Adrenal gland (tissue), 12 donors: ENCODE data around the gene PIP5KL1. TPM values are rescaled to one million over a fixed set of nuclear protein-coding genes. Genes with fewer than 3 reads are reported as not detected.

Experiments
- DNase-seq, 7 donors: peaks; one replicate each; pipeline ENCODE4 v3.0.0-alpha.2; 2019 to 2020
- H3K27ac ChIP-seq, 5 donors: fragments of 200-600 bp; sonication (generic) in 4 of 5; 1 replicate in 3 of 5; 2 replicates in 2 of 5; pipeline versions ENCODE4 v1.5.1 to v1.8.0; 2016 to 2020; ENCODE audit warnings: mild to moderate bottlenecking in 1 of 5
- H3K27me3 ChIP-seq: fragments of 200-600 bp; 2 replicates; pipeline ENCODE4 v1.8.0; 2021
- H3K36me3 ChIP-seq, 2 donors: fragments of 200-600 bp; replicated peaks in 1 of 2; 1 replicate in 1 of 2; 2 replicates in 1 of 2; pipeline versions ENCODE4 v1.5.1 to v1.8.0; 2018 to 2022
- H3K4me1 ChIP-seq, 2 donors: fragments of 200-600 bp; replicated peaks in 1 of 2; 1 replicate in 1 of 2; 2 replicates in 1 of 2; pipeline versions ENCODE4 v1.5.1 to v1.8.0; 2018 to 2021
- H3K4me3 ChIP-seq, 4 donors: fragments of 200-600 bp; sonication (generic) in 3 of 4; one replicate each; pipeline ENCODE4 v1.5.1; 2016 to 2018
- H3K9me3 ChIP-seq, 3 donors: fragments of 200-600 bp; sonication (generic) in 1 of 3; replicated peaks in 1 of 3; 1 replicate in 2 of 3; 2 replicates in 1 of 3; pipeline versions ENCODE4 v1.5.1 to v1.8.0; 2016 to 2021
- CTCF ChIP-seq, 6 experiments: fragments of 450-650 bp in 4 of 6; fragments of 200-600 bp in 2 of 6; sonication (generic) in 1 of 6; IDR thresholded peaks; 1 replicate in 5 of 6; 2 replicates in 1 of 6; pipeline versions ENCODE4 v1.5.1 to v1.8.0; 2016 to 2021; ENCODE audit warnings: antibody characterized with exemption in 6 of 6, mild to moderate bottlenecking in 2 of 6, moderate library complexity in 1 of 6
- POLR2A ChIP-seq, 2 donors: fragments of 450-650 bp; IDR thresholded peaks; one replicate each; pipeline ENCODE4 v1.6.1; 2017; ENCODE audit warnings: antibody characterized with exemption in 2 of 2, mild to moderate bottlenecking in 2 of 2, moderate library complexity in 1 of 2
- WGBS, 4 donors: extraction: QIAGEN DNeasy Blood & Tissue Kit in 2 of 4; methylation state at CpG; one replicate each; pipeline versions ENCODE4 v1.1.5 to v1.1.7; 2013 to 2017; 5-methylcytosine and 5-hydroxymethylcytosine counted together
- intact Hi-C, 2 donors: fragments of 100-400 bp; cut with DNase I; formaldehyde crosslinking; loops; one replicate each; pipeline versions ENCODE4 v1.14.1 to v1.15.0; 2022 to 2023
- polyA plus RNA-seq, 3 donors: library from polyadenylated mRNA; stranded (reverse); fragments of 200-250 nt in 2 of 3; fragments of 350-450 nt in 1 of 3; fragmentation: Illumina TruSeq in 1 of 3; extraction: RNeasy Lipid Tissue Mini Kit (QIAGEN cat#74804) in 1 of 3; gene quantifications; one replicate each; pipeline ENCODE4 v1.2.3, GENCODE V29; 2013 to 2014
- total RNA-seq, 9 donors: library from RNA; depleted of rRNA in 4 of 9; stranded (reverse); fragments of >200 nt in 4 of 9; fragments of 120-200 nt in 1 of 9; fragmentation: NEBNext Ultra II Directional in 1 of 9; extraction: Animal tissue kit (Norgen Biotek cat#: 25700) in 1 of 9; gene quantifications; one replicate each; pipeline versions ENCODE4 v1.1.0 to v1.2.4, GENCODE V29; 2013 to 2023
- donor health status: healthy with polysubstance abuse.
- donor health status: Bipolar disorder and iron deficiency.
- donor health status: DM: yes; HTN: yes; CAD: no.
- donor health status: DM: no; HTN: no; CAD: no.
- donor health status: DM: no; HTN: no; CAD: no.
- donor health status: DM: yes; HTN: yes; CAD: no.

Gene PIP5KL1
- total and polyA plus RNA-seq, 12 donors, result 0.19 to 2.3 (median 0.83) TPM; not detected in 3

- WGBS, 4 donors, result 86 to 95% (median 88%) methylated on average over 27 to 35 of the region's 35 CpGs
- Histone ChIP-seq H3K4me3 (no peak overlapping the region), H3K36me3 (peaks cover 0 to 40% of the 10 kb centered on the region in 2 donors), H3K9me3 (no peaks in the 10 kb centered on the region), H3K27ac (no peak overlapping the region), H3K27me3 (no peaks in the 10 kb centered on the region), H3K4me1 (peaks cover 13 to 43% of the 10 kb centered on the region in 2 donors)
- TF ChIP-seq POLR2A (IDR thresholded peaks at IDR 0.05) (no peak), CTCF (IDR thresholded peaks at IDR 0.05) (no peak)
- DNase-seq, result no peak
- intact Hi-C loops, result loop anchor here in 1 of 2 donors (5.0 kb wide), 1 partner anchor 36 kb away; no protein-coding TSS in a partner anchor
Observed at GRCh38 chr9:127907867-127908659, 22.5 kb downstream of the PIP5KL1 start.

- WGBS, 4 donors, result 80 to 89% (median 85%) methylated on average over 12 of the region's 12 CpGs
- Histone ChIP-seq H3K9me3 (no peaks in the 10 kb centered on the region), H3K27ac (peak overlapping the region in 3 of 5 donors; percentile 26 to 88 (median 73)), H3K36me3 (peaks cover 0 to 20% of the 10 kb centered on the region in 2 donors), H3K27me3 (no peaks in the 10 kb centered on the region), H3K4me1 (peaks cover 13 to 44% of the 10 kb centered on the region in 2 donors), H3K4me3 (no peak overlapping the region)
- intact Hi-C loops, result loop anchor here in 1 of 2 donors (5.0 kb wide), 1 partner anchor 33 kb away; no protein-coding TSS in a partner anchor
- no peak for DNase-seq
- TF ChIP-seq POLR2A (IDR thresholded peaks at IDR 0.05), result no peak
- TF ChIP-seq CTCF (IDR thresholded peaks at IDR 0.05), result no peak
Observed at GRCh38 chr9:127905788-127906191, 24.8 kb downstream of the PIP5KL1 start.

GRCh38 chr9:127905004-127905728 is 25.4 kb downstream of the PIP5KL1 start:
- DNase-seq, result no peak
- intact Hi-C loops, result loop anchor here in 1 of 2 donors (5.0 kb wide), 1 partner anchor 33 kb away; no protein-coding TSS in a partner anchor
- Histone ChIP-seq H3K4me3 (no peak overlapping the region), H3K4me1 (peaks cover 13 to 44% of the 10 kb centered on the region in 2 donors), H3K27me3 (no peaks in the 10 kb centered on the region), H3K36me3 (peaks cover 0 to 16% of the 10 kb centered on the region in 2 donors), H3K27ac (peak overlapping the region; percentile 5 to 88 (median 26)), H3K9me3 (no peaks in the 10 kb centered on the region)
- no peak for TF ChIP-seq POLR2A (IDR thresholded peaks at IDR 0.05)
- no peak for TF ChIP-seq CTCF (IDR thresholded peaks at IDR 0.05)
- WGBS, 4 donors, result 58 to 68% (median 65%) methylated on average over 2 to 5 of the region's 5 CpGs

- intact Hi-C loops, result loop anchor here in 1 of 2 donors (5.0 kb wide), 1 partner anchor 32 kb away; no protein-coding TSS in a partner anchor
- Histone ChIP-seq H3K36me3 (peaks cover 0 to 10% of the 10 kb centered on the region in 2 donors), H3K4me3 (no peak overlapping the region), H3K27ac (peak overlapping the region in 4 of 5 donors; percentile 14 to 88 (median 50)), H3K4me1 (peaks cover 13 to 50% of the 10 kb centered on the region in 2 donors), H3K9me3 (no peaks in the 10 kb centered on the region), H3K27me3 (no peaks in the 10 kb centered on the region)
- TF ChIP-seq CTCF (IDR thresholded peaks at IDR 0.05) (no peak), POLR2A (IDR thresholded peaks at IDR 0.05) (no peak)
- WGBS, 4 donors, result 49 to 57% (median 52%) methylated on average over 5 to 12 of the region's 12 CpGs
- DNase-seq, result peak in 1 of 7 donors; percentile 47
Observed at GRCh38 chr9:127904561-127905003, 26.0 kb downstream of the PIP5KL1 start.
